B cell (primary cell): ENCODE measurements around the gene DGAT2. TPM values are rescaled to one million over a fixed set of nuclear protein-coding genes. Genes with fewer than 3 reads are reported as not detected.

Experiments used
- ATAC-seq: fragments of 200-7000 bp; cut with Tn5 transposase; one replicate; pipeline ENCODE4 v1.10.0; 2021; ENCODE audit warnings: low read depth, mild to moderate bottlenecking, moderate number of reproducible peaks, moderate library complexity
- CTCF ChIA-PET: fragments of 350-600 bp; sonication (Branson Sonifier 250); formaldehyde crosslinking; loops from one replicate; lab custom pipeline; 2021; ENCODE audit warnings: antibody characterized with exemption, inconsistent platforms; lab: Charles Lee
- POLR2A ChIA-PET: fragments of 350-600 bp; sonication (Branson Sonifier 250); formaldehyde crosslinking; loops from one replicate; lab custom pipeline; 2021; ENCODE audit warnings: antibody characterized with exemption; lab: Charles Lee
- DNase-seq: peaks from one replicate; pipeline ENCODE4 v3.0.0; 2013
- H2AFZ ChIP-seq: 2 replicates; pipeline ENCODE4 v1.6.1; 2012; ENCODE audit warnings: mild to moderate bottlenecking, low read depth, low read length; ENCODE audit not compliant: insufficient read depth, poor library complexity, severe bottlenecking
- H3K27ac ChIP-seq, 2 donors: 1 replicate in 1 of 2; 2 replicates in 1 of 2; pipeline ENCODE4 v1.5.1; 2012 to 2013; ENCODE audit warnings: low read length in 2 of 2, mild to moderate bottlenecking in 2 of 2, moderate library complexity in 1 of 2
- H3K27me3 ChIP-seq, 4 experiments: fragments of 200-600 bp in 1 of 4; sonication (generic) in 1 of 4; replicated peaks in 1 of 4; 1 replicate in 2 of 4; 2 replicates in 2 of 4; pipeline versions ENCODE4 v1.6.1 to v1.7.0; 2013 to 2016; ENCODE audit warnings: low read length in 3 of 4, mild to moderate bottlenecking in 2 of 4, mixed read lengths in 1 of 4, moderate library complexity in 1 of 4; ENCODE audit not compliant: insufficient read depth in 4 of 4, control insufficient read depth in 3 of 4; ENCODE audit errors: control extremely low read depth in 1 of 4
- H3K36me3 ChIP-seq, 2 experiments: replicated peaks in 1 of 2; 1 replicate in 1 of 2; 2 replicates in 1 of 2; pipeline versions ENCODE4 v1.6.1 to v1.7.1; 2013; ENCODE audit warnings: low read length in 1 of 2; ENCODE audit not compliant: insufficient read depth in 2 of 2, control insufficient read depth in 1 of 2; ENCODE audit errors: control extremely low read depth in 1 of 2, extremely low read depth in 1 of 2
- H3K4me1 ChIP-seq, 2 donors: fragments of 200-600 bp in 1 of 2; sonication (generic) in 1 of 2; 1 replicate in 1 of 2; 2 replicates in 1 of 2; pipeline versions ENCODE4 v1.5.1 to v1.6.1; 2013 to 2017; ENCODE audit warnings: low read length in 2 of 2; ENCODE audit not compliant: control insufficient read depth in 2 of 2, insufficient read depth in 2 of 2
- H3K4me2 ChIP-seq: replicated peaks from 2 replicates; pipeline ENCODE3; 2012; ENCODE audit warnings: mild to moderate bottlenecking, low read depth, low read length; ENCODE audit not compliant: poor library complexity, severe bottlenecking
- H3K4me3 ChIP-seq, 5 experiments: fragments of 200-600 bp in 1 of 5; sonication (generic) in 1 of 5; 1 replicate in 3 of 5; 2 replicates in 2 of 5; pipeline versions ENCODE4 v1.5.1 to v1.7.0; 2011 to 2016; ENCODE audit warnings: low read length in 4 of 5, mild to moderate bottlenecking in 4 of 5, low read depth in 2 of 5, control low read depth in 1 of 5, moderate library complexity in 1 of 5; ENCODE audit not compliant: insufficient read depth in 1 of 5; ENCODE audit errors: control extremely low read depth in 1 of 5, extremely low read depth in 1 of 5
- H3K79me2 ChIP-seq: fragments of 200-600 bp; sonication (generic); one replicate; pipeline ENCODE4 v1.6.0; 2016; ENCODE audit warnings: low read length; ENCODE audit not compliant: control insufficient read depth, insufficient read depth
- H3K9ac ChIP-seq: fragments of 200-600 bp; sonication (generic); 2 replicates; pipeline ENCODE4 v1.6.1; 2017; ENCODE audit warnings: mild to moderate bottlenecking, low read length, moderate library complexity
- H3K9me3 ChIP-seq, 3 donors: one replicate each; pipeline versions ENCODE4 v1.6.1 to v1.7.1; 2013; ENCODE audit warnings: low read length in 2 of 3; ENCODE audit not compliant: control insufficient read depth in 2 of 3, insufficient read depth in 1 of 3; ENCODE audit errors: control extremely low read depth in 1 of 3
- H4K20me1 ChIP-seq: 2 replicates; pipeline ENCODE4 v1.6.0; 2012; ENCODE audit warnings: mild to moderate bottlenecking, low read length; ENCODE audit not compliant: insufficient read depth, control insufficient read depth, poor library complexity, severe bottlenecking
- H3K27ac Mint-ChIP-seq: one replicate; pipeline ENCODE4 v1.8.0; 2021; ENCODE audit warnings: mixed read lengths
- H3K27me3 Mint-ChIP-seq: one replicate; pipeline ENCODE4 v1.8.0; 2021; ENCODE audit warnings: mixed read lengths
- H3K4me1 Mint-ChIP-seq: one replicate; pipeline ENCODE4 v1.8.0; 2021; ENCODE audit warnings: mixed read lengths
- H3K4me3 Mint-ChIP-seq: one replicate; pipeline ENCODE4 v1.8.0; 2021; ENCODE audit warnings: mixed read lengths
- H3K9me3 Mint-ChIP-seq: one replicate; pipeline ENCODE4 v1.8.0; 2022; ENCODE audit warnings: mixed read lengths; ENCODE audit not compliant: insufficient read depth
- CTCF ChIP-seq: fragments of 200-600 bp; IDR thresholded peaks from one replicate; pipeline ENCODE4 v1.8.0; 2022; ENCODE audit warnings: antibody characterized with exemption, mild to moderate bottlenecking
- EZH2 ChIP-seq: IDR thresholded peaks from 2 replicates; pipeline ENCODE4 v1.6.1; 2012; ENCODE audit warnings: borderline replicate concordance, low read depth, mild to moderate bottlenecking, moderate library complexity, low read length; ENCODE audit not compliant: insufficient read depth, poor library complexity, severe bottlenecking
- WGBS: methylation state at CpG from one replicate; pipeline ENCODE4 v1.1.5; 2013; ENCODE audit warnings: missing lambda C conversion rate; ENCODE audit not compliant: insufficient coverage; 5-methylcytosine and 5-hydroxymethylcytosine counted together
- intact Hi-C: fragments of 100-400 bp; cut with micrococcal nuclease; formaldehyde crosslinking; loops from one replicate; pipeline ENCODE4 v1.10.0; 2022
- polyA plus RNA-seq: library from polyadenylated mRNA; depleted of rRNA; stranded (reverse); fragments of >200 nt; gene quantifications from 2 replicates; pipeline ENCODE4 v1.2.3, GENCODE V29; 2012
- total RNA-seq, 2 donors: library from RNA; stranded (reverse); fragments of 120-200 nt in 1 of 2; gene quantifications; 1 replicate in 1 of 2; 2 replicates in 1 of 2; pipeline versions ENCODE4 v1.2.3 to v1.2.4, GENCODE V29; 2013 to 2022

Gene DGAT2
- total and polyA plus RNA-seq, 2 donors (not counting 1 experiment from before 2014, with no cell fraction given): 5.8 to 6.5 TPM

- Histone ChIP-seq H3K79me2 (peaks cover 91% of the 10 kb centered on the region), H2AFZ (no peak overlapping the region), H3K4me1 (peaks cover 91 to 92% of the 10 kb centered on the region in 2 donors), H3K4me2 (peak overlapping the region; percentile 65), H3K27me3 (no peaks in the 10 kb centered on the region), H3K36me3 (peaks cover 1 to 20% of the 10 kb centered on the region in 2 experiments), H3K9ac (peak overlapping the region; percentile 33), H3K4me3 (peak overlapping the region in 2 of 5 experiments; percentile 3 to 41), H3K9me3 (peaks cover 0 to 10% (median 0%) of the 10 kb centered on the region in 3 donors), H4K20me1 (no peaks in the 10 kb centered on the region), H3K27ac (peak overlapping the region; percentile 73 to 85)
- H3K4me3 Mint-ChIP-seq: peak overlapping the region; percentile 50
- ATAC-seq (no peak), DNase-seq (peak; percentile 40)
- H3K27ac Mint-ChIP-seq: peak overlapping the region; percentile 77
- no CpG with 5 or more reads among the region's 3 CpGs for WGBS
- POLR2A ChIA-PET: interaction anchor here (0.7 to 2.7 kb wide), 2 partner anchors 14 to 45 kb away, joined by 6 to 16 read pairs; no protein-coding TSS in a partner anchor
- H3K4me1 Mint-ChIP-seq: peaks cover 81% of the 10 kb centered on the region
- intact Hi-C loops: no loop called here
- no peak for TF ChIP-seq EZH2
- CTCF ChIA-PET: interaction anchor here (0.8 to 3.7 kb wide), 5 partner anchors 9 to 46 kb away, joined by 3 to 22 read pairs (median 5); no protein-coding TSS in a partner anchor
- no peaks in the 10 kb centered on the region for H3K9me3 Mint-ChIP-seq
- H3K27me3 Mint-ChIP-seq: no peaks in the 10 kb centered on the region
Observed at GRCh38 chr11:75822541-75822940, 54.0 kb downstream of the DGAT2 start.

- no peaks in the 10 kb centered on the region for H3K27me3 Mint-ChIP-seq
- Histone ChIP-seq H4K20me1 (no peaks in the 10 kb centered on the region), H3K79me2 (peaks cover 91% of the 10 kb centered on the region), H3K4me2 (peak overlapping the region; percentile 65), H3K4me3 (peak overlapping the region in 1 of 5 experiments; percentile 46), H3K27me3 (no peaks in the 10 kb centered on the region), H2AFZ (no peak overlapping the region), H3K36me3 (peaks cover 1 to 20% of the 10 kb centered on the region in 2 experiments), H3K9me3 (peaks cover 0 to 10% (median 0%) of the 10 kb centered on the region in 3 donors), H3K27ac (peak overlapping the region; percentile 73 to 85), H3K9ac (peak overlapping the region; percentile 9), H3K4me1 (peaks cover 90 to 94% of the 10 kb centered on the region in 2 donors)
- ChIA-PET POLR2A (interaction anchor here (0.5 to 2.7 kb wide), 4 partner anchors 8 to 17 kb away, joined by 4 to 20 read pairs (median 6); partner anchors contain the start of gene UVRAG), CTCF (interaction anchor here (0.8 to 3.7 kb wide), 6 partner anchors 9 to 53 kb away, joined by 3 to 22 read pairs (median 4); partner anchors contain the start of gene UVRAG)
- H3K4me1 Mint-ChIP-seq: peaks cover 79% of the 10 kb centered on the region
- TF ChIP-seq EZH2 (no peak), CTCF (no peak)
- DNase-seq (no peak), ATAC-seq (no peak)
- H3K9me3 Mint-ChIP-seq: no peaks in the 10 kb centered on the region
- WGBS: 8% methylated on average over 4 of the region's 4 CpGs
- peak overlapping the region; percentile 45 for H3K4me3 Mint-ChIP-seq
- intact Hi-C loops: no loop called here
- peak overlapping the region; percentile 77 for H3K27ac Mint-ChIP-seq
Observed at GRCh38 chr11:75823415-75823814, 54.8 kb downstream of the DGAT2 start.
